Breast epithelium (tissue), 4 donors: ENCODE data around the gene TNF. TPM values are rescaled to one million over a fixed set of nuclear protein-coding genes. Genes with fewer than 3 reads are reported as not detected.

Experiments
- DNase-seq, 2 donors: peaks; one replicate each; pipeline ENCODE4 v3.0.0-alpha.2; 2019; ENCODE audit warnings: low spot score in 2 of 2
- H3K27ac ChIP-seq, 2 donors: fragments of 200-600 bp; sonication (generic) in 1 of 2; one replicate each; pipeline ENCODE4 v1.5.1; 2016 to 2019; ENCODE audit warnings: mild to moderate bottlenecking in 1 of 2
- H3K27me3 ChIP-seq, 2 donors: fragments of 200-600 bp; sonication (generic) in 1 of 2; one replicate each; pipeline versions ENCODE4 v1.5.1 to v1.6.0; 2017 to 2019; ENCODE audit warnings: control low read depth in 1 of 2, mild to moderate bottlenecking in 1 of 2
- H3K36me3 ChIP-seq: fragments of 200-600 bp; one replicate; pipeline ENCODE4 v1.5.1; 2019
- H3K4me1 ChIP-seq, 2 donors: fragments of 200-600 bp; sonication (generic); one replicate each; pipeline ENCODE4 v1.5.1; 2016 to 2019; ENCODE audit warnings: control low read depth in 1 of 2
- H3K4me3 ChIP-seq, 3 donors: fragments of 200-600 bp; sonication (generic); 1 replicate in 2 of 3; 2 replicates in 1 of 3; pipeline ENCODE4 v1.5.1; 2016 to 2019; ENCODE audit warnings: mild to moderate bottlenecking in 3 of 3, moderate library complexity in 2 of 3
- H3K9me3 ChIP-seq, 2 donors: fragments of 200-600 bp; sonication (generic) in 1 of 2; one replicate each; pipeline ENCODE4 v1.5.1; 2016 to 2019; ENCODE audit warnings: control low read depth in 1 of 2
- CTCF ChIP-seq, 3 donors: fragments of 450-650 bp; IDR thresholded peaks; one replicate each; pipeline ENCODE4 v1.5.1; 2016 to 2017; ENCODE audit warnings: antibody characterized with exemption in 3 of 3, mild to moderate bottlenecking in 3 of 3, moderate library complexity in 3 of 3
- POLR2A ChIP-seq: fragments of 450-650 bp; IDR thresholded peaks from one replicate; pipeline ENCODE4 v1.6.1; 2016; ENCODE audit warnings: antibody characterized with exemption, mild to moderate bottlenecking, moderate library complexity
- POLR2AphosphoS5 ChIP-seq, 3 donors: sonication (generic); formaldehyde crosslinking; IDR thresholded peaks; one replicate each; pipeline ENCODE4 v1.6.1; 2017; ENCODE audit warnings: antibody characterized with exemption in 3 of 3
- intact Hi-C: fragments of 100-400 bp; cut with DNase I; formaldehyde crosslinking; loops from one replicate; pipeline ENCODE4 v1.15.1; 2023; ENCODE audit warnings: low total_unique reads
- total RNA-seq, 3 donors: library from RNA; depleted of rRNA; stranded (reverse); fragments of >200 nt; gene quantifications; one replicate each; pipeline ENCODE4 v1.1.0, GENCODE V29; 2016

TNF gene
- total RNA-seq, 3 donors from 2014 or later: 0.33 to 0.73 TPM; not detected in 1

- peaks cover 11 to 22% of the 10 kb centered on the region in 2 donors for H3K4me1 ChIP-seq
- intact Hi-C loops: no loop called here
- peak overlapping the region in 2 of 3 donors; percentile 25 to 80 for H3K4me3 ChIP-seq
- no peak for DNase-seq
- H3K36me3 ChIP-seq: peaks cover 22% of the 10 kb centered on the region
- TF ChIP-seq CTCF (IDR thresholded peaks at IDR 0.05) (no peak), POLR2AphosphoS5 (IDR thresholded peaks at IDR 0.05) (no peak), POLR2A (no peak)
- H3K27me3 ChIP-seq: no peaks in the 10 kb centered on the region
- peak overlapping the region in 1 of 2 donors; percentile 95 for H3K27ac ChIP-seq
- no peaks in the 10 kb centered on the region for H3K9me3 ChIP-seq
Observed at GRCh38 chr6:31538805-31539400, 36.5 kb upstream of the TNF start.

- intact Hi-C loops: no loop called here
- H3K27me3 ChIP-seq: no peaks in the 10 kb centered on the region
- H3K36me3 ChIP-seq: peaks cover 7% of the 10 kb centered on the region
- peak overlapping the region; percentile 95 to 97 for H3K27ac ChIP-seq
- TF ChIP-seq POLR2AphosphoS5 (IDR thresholded peaks at IDR 0.05) (no peak), POLR2A (no peak), CTCF (IDR thresholded peaks at IDR 0.05) (no peak)
- H3K4me1 ChIP-seq: peaks cover 11 to 22% of the 10 kb centered on the region in 2 donors
- no peaks in the 10 kb centered on the region for H3K9me3 ChIP-seq
- DNase-seq: no peak
- H3K4me3 ChIP-seq: peak overlapping the region; percentile 62 to 80 (median 67)
Observed at GRCh38 chr6:31540640-31541039, 34.7 kb upstream of the TNF start.

DNA sequence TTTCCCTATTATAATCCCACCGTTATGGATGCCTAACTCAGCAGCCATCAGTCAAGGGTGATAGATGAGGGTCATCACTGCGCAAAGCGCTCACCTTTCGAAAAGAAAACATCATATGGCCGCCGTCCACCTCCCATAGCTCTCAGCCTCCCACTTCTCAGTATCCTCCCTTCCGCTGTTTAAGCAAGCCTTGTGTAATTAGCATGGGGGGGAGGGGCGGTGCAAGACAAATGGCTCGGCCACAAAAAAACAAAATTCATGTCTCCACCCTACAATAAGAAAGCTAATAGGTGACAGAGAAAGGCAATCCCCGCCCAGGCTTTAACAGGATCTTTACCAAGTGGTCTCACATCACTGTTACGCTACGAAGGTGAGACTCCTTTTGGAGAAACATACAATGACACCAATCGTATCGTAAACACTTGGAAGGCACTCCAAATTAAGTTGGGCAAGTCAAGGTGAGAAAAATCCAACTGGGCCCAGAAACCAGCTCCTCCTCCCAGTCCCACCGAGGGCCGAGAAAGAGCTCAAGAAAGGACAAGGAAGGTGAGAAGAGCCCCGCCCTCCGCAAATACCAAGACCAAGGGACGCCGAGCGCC, 34.2 kb upstream of the TNF start:
- H3K27ac ChIP-seq: peak overlapping the region; percentile 95 to 97
- H3K36me3 ChIP-seq: peaks cover 2% of the 10 kb centered on the region
- intact Hi-C loops: no loop called here
- TF ChIP-seq POLR2A (no peak), POLR2AphosphoS5 (IDR thresholded peaks at IDR 0.05) (peak in 1 of 3 donors; percentile 7), CTCF (IDR thresholded peaks at IDR 0.05) (peak in 1 of 3 donors; percentile 7)
- no peaks in the 10 kb centered on the region for H3K9me3 ChIP-seq
- peak in 1 of 2 donors; percentile 39 for DNase-seq
- H3K4me3 ChIP-seq: peak overlapping the region; percentile 62 to 80 (median 67)
- no peaks in the 10 kb centered on the region for H3K27me3 ChIP-seq
- H3K4me1 ChIP-seq: peaks cover 11 to 22% of the 10 kb centered on the region in 2 donors

DNA sequence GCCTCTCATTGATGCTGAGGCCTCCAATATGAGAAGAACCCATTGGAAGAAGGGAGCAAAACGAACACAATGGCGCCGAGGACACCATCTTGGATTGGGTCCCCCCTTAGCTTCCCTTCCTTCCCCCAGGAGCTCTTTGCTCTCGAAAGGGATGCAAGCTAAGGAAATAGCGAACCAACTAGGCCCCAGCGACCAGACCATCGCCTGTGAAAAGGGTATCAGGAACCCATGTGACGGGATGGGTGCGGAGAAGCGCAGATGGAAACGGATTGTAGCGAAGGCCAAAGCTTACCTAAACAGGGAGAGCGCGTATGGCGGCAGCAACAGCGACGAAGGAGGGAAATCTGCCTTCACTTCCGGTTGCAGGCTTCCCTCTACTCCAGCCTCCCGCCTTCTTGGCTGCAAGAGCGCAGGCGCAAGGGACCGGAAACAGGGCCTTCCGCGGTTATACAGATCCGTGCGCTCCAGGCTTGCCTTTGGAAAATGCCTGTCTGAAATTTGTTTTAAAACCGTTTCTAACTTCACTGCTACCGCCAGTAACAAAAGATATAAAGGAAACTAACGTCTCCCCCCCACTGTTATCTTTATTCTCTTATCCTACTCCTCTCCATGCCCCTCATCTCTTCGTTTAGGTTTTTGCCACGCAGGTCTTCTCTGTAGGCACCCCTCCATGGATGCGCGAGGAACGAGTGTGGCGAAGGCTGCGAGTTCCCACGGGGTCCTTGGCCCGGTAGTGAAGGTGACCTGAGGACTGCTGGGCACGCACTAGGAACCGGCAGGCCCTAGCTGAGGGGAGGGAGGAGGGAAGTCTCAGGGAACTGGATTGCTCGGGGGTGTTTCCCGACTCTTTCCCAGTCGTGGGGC, 33.5 kb upstream of the TNF start, which contains the start of gene DDX39B:
TSS of gene DDX39B (minus strand) at position 346 of the 864 bp plus-strand sequence. CDS start 1,471 bp downstream, outside the sequence.
- Histone ChIP-seq H3K36me3 (no peaks in the 10 kb centered on the region), H3K27me3 (no peaks in the 10 kb centered on the region), H3K4me3 (peak within 1 kb of the TSS; percentile 62 to 80 (median 67)), H3K4me1 (peaks cover 11 to 22% of the 10 kb centered on the region in 2 donors), H3K9me3 (no peaks in the 10 kb centered on the region), H3K27ac (peak within 1 kb of the TSS; percentile 95 to 97)
- peak; percentile 94 to 96 for DNase-seq
- peak; percentile 99 to 100 (median 100) for TF ChIP-seq POLR2AphosphoS5 (IDR thresholded peaks at IDR 0.05)
- TF ChIP-seq POLR2A: peak; percentile 78
- no peak for TF ChIP-seq CTCF (IDR thresholded peaks at IDR 0.05)
- intact Hi-C loops: no loop called here
